Adrenal gland (tissue), 5 donors: Measurements from ENCODE around the gene BRD7.

Source experiments
- POLR2A ChIP-seq, 2 donors: fragments of 450-650 bp; IDR thresholded peaks; one replicate each; pipeline ENCODE4 v1.6.1; 2017; ENCODE audit warnings: antibody characterized with exemption in 2 of 2, mild to moderate bottlenecking in 2 of 2, moderate library complexity in 1 of 2
- TF ChIP-seq, protein P1 (sequence below), 6 experiments: fragments of 450-650 bp in 4 of 6; fragments of 200-600 bp in 2 of 6; sonication (generic) in 1 of 6; IDR thresholded peaks; 1 replicate in 5 of 6; 2 replicates in 1 of 6; pipeline versions ENCODE4 v1.5.1 to v1.8.0; 2016 to 2021; ENCODE audit warnings: antibody characterized with exemption in 6 of 6, mild to moderate bottlenecking in 2 of 6, moderate library complexity in 1 of 6
- donor health status: DM: no; HTN: no; CAD: no.

DNA sequence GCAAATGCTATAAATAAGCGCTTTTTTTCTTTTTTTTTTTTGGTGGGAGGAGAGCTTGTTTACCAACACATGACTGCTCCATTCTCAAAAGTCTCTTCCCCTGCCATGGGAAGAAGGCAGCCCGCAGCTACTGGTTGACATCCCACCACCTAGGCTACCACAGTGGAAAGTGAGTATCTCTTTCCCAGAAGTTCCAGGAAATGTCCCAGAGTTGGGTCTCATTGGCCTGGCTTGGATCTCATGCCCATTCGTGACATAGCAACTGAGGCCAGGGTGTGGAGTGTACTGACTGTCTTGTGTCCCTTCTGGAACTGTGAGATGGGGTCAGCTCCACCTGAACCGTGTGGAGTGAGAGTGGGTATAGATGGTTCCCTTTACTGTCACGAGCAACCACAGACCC, 29.5 kb upstream of the BRD7 start:
- TF ChIP-seq, protein P1, sequence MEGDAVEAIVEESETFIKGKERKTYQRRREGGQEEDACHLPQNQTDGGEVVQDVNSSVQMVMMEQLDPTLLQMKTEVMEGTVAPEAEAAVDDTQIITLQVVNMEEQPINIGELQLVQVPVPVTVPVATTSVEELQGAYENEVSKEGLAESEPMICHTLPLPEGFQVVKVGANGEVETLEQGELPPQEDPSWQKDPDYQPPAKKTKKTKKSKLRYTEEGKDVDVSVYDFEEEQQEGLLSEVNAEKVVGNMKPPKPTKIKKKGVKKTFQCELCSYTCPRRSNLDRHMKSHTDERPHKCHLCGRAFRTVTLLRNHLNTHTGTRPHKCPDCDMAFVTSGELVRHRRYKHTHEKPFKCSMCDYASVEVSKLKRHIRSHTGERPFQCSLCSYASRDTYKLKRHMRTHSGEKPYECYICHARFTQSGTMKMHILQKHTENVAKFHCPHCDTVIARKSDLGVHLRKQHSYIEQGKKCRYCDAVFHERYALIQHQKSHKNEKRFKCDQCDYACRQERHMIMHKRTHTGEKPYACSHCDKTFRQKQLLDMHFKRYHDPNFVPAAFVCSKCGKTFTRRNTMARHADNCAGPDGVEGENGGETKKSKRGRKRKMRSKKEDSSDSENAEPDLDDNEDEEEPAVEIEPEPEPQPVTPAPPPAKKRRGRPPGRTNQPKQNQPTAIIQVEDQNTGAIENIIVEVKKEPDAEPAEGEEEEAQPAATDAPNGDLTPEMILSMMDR (IDR thresholded peaks at IDR 0.05) = no peak
- TF ChIP-seq POLR2A (IDR thresholded peaks at IDR 0.05) = no peak
